K562 (cell line): ENCODE measurements around the gene DIP2C. TPM values are rescaled to one million over a fixed set of nuclear protein-coding genes. Genes with fewer than 3 reads are reported as not detected.

Source experiments
- ATAC-seq: fragments of 200-7000 bp; cut with Tn5 transposase; 3 replicates; pipeline ENCODE4 v1.9.1; 2020; ENCODE audit warnings: moderate library complexity
- BruUV-seq: library from RNA; stranded (reverse); fragments of 400-500 nt; replicated peaks from 2 replicates; lab custom pipeline; 2021; lab: Mats Ljungman, UMichigan
- CTCF ChIA-PET: fragments of 300-600 bp; formaldehyde crosslinking; extraction: SDS; loops from one replicate; lab custom pipeline; 2021; ENCODE audit warnings: low intra/inter-chr PET ratio; lab: Yijun Ruan, JAX
- POLR2A ChIA-PET: fragments of 300-600, 350-650 bp; sonication (Branson Sonifier 250); formaldehyde crosslinking; extraction: SDS; loops from one replicate; lab custom pipeline; 2021; ENCODE audit warnings: antibody characterized with exemption, inconsistent platforms; lab: Yijun Ruan, JAX
- DNase-seq, 4 experiments: peaks; one replicate each; pipeline versions ENCODE4 v3.0.0 to v3.0.0-alpha.2; 2011 to 2018; ENCODE audit warnings: low spot score in 3 of 4, mixed read lengths in 3 of 4; ENCODE audit errors: extremely low read depth in 1 of 4
- FAIRE-seq: peaks from 2 replicates; lab custom pipeline; 2011; peaks lifted over from hg19 to GRCh38; lab: Jason Lieb, UNC
- H2AFZ ChIP-seq: 2 replicates; pipeline ENCODE4 v1.6.0; 2011; ENCODE audit warnings: low read depth, low read length, control low read depth, inconsistent platforms
- H3K27ac ChIP-seq: fragments of 200-600 bp; 3 replicates; pipeline ENCODE4 v1.8.0; 2011; ENCODE audit warnings: low read depth, mild to moderate bottlenecking, control low read depth, inconsistent platforms, low read length, moderate library complexity, mixed read lengths; ENCODE audit errors: extremely low read depth
- H3K27me3 ChIP-seq, 2 experiments: fragments of 300-600 bp in 1 of 2; 2 replicates in 1 of 2; 3 replicates in 1 of 2; pipeline versions ENCODE4 v1.6.0 to v1.8.0; 2011; ENCODE audit warnings: inconsistent platforms in 2 of 2, low read length in 2 of 2, mild to moderate bottlenecking in 1 of 2, mixed read lengths in 1 of 2, moderate library complexity in 1 of 2; ENCODE audit not compliant: control insufficient read depth in 2 of 2, insufficient read depth in 2 of 2
- H3K36me3 ChIP-seq: fragments of 300-600 bp; 3 replicates; pipeline ENCODE4 v1.8.0; 2011; ENCODE audit warnings: mild to moderate bottlenecking, low read length, inconsistent platforms; ENCODE audit not compliant: control insufficient read depth, insufficient read depth
- H3K4me1 ChIP-seq, 2 experiments: fragments of 200-600 bp in 1 of 2; replicated peaks in 1 of 2; 2 replicates in 1 of 2; 3 replicates in 1 of 2; pipeline versions ENCODE4 v1.5.1 to v1.8.0; 2011; ENCODE audit warnings: inconsistent platforms in 2 of 2, low read length in 2 of 2, mild to moderate bottlenecking in 1 of 2, mixed read lengths in 1 of 2, moderate library complexity in 1 of 2; ENCODE audit not compliant: control insufficient read depth in 2 of 2, insufficient read depth in 2 of 2
- H3K4me2 ChIP-seq: 2 replicates; pipeline ENCODE4 v1.6.1; 2011; ENCODE audit warnings: low read length, control low read depth, inconsistent platforms, mixed read lengths; ENCODE audit not compliant: insufficient read depth
- H3K4me3 ChIP-seq: fragments of 200-600 bp; sonication (generic), shearing (Covaris generic); 2 replicates; pipeline ENCODE4 v1.5.1; 2016; ENCODE audit warnings: control low read depth, inconsistent platforms
- H3K79me2 ChIP-seq: fragments of 200-600 bp; 3 replicates; pipeline ENCODE4 v1.8.0; 2011; ENCODE audit warnings: low read length, inconsistent platforms; ENCODE audit not compliant: control insufficient read depth, insufficient read depth
- H3K9ac ChIP-seq, 2 experiments: 2 replicates each; pipeline versions ENCODE4 v1.6.0 to v1.6.1; 2011; ENCODE audit warnings: low read depth in 2 of 2, low read length in 2 of 2, control low read depth in 1 of 2, inconsistent platforms in 1 of 2, mild to moderate bottlenecking in 1 of 2, mixed read lengths in 1 of 2; ENCODE audit not compliant: insufficient read depth in 1 of 2
- H3K9me1 ChIP-seq: one replicate; pipeline ENCODE4 v1.6.0; 2011; ENCODE audit warnings: inconsistent platforms, mild to moderate bottlenecking, low read length, moderate library complexity; ENCODE audit not compliant: control insufficient read depth, insufficient read depth
- H3K9me3 ChIP-seq: replicated peaks from 2 replicates; pipeline ENCODE4 v1.5.1; 2011; ENCODE audit warnings: low read depth, low read length, inconsistent platforms; ENCODE audit not compliant: control insufficient read depth, insufficient read depth
- H4K20me1 ChIP-seq: replicated peaks from 2 replicates; pipeline ENCODE4 v1.6.1; 2011; ENCODE audit warnings: low read length, inconsistent platforms, mixed read lengths; ENCODE audit not compliant: control insufficient read depth, insufficient read depth
- CEBPB ChIP-seq: fragments of 450-650 bp; IDR thresholded peaks from 2 replicates; pipeline ENCODE4 v1.6.1; 2016; ENCODE audit warnings: missing genetic modification characterization, missing compliant biosample characterization
- CHD2 ChIP-seq: IDR thresholded peaks from 2 replicates; pipeline ENCODE4 v1.6.1; 2011; ENCODE audit warnings: low read depth, low read length
- CXXC5 ChIP-seq: fragments of 250-450 bp; sonication (Bioruptor Pico); IDR thresholded peaks from 2 replicates; pipeline ENCODE4 v1.8.0; 2022; ENCODE audit warnings: inconsistent platforms, mild to moderate bottlenecking, moderate library complexity
- FOXJ2 ChIP-seq: fragments of 200-800 bp; sonication (Bioruptor generic); IDR thresholded peaks from 2 replicates; pipeline ENCODE4 v1.6.1; 2016; ENCODE audit warnings: missing genetic modification characterization, missing compliant biosample characterization
- MAX ChIP-seq: sonication (generic); formaldehyde crosslinking; IDR thresholded peaks from 2 replicates; pipeline ENCODE4 v1.9.0; 2022; ENCODE audit warnings: mild to moderate bottlenecking, missing genetic modification reagents
- NFIC ChIP-seq: fragments of 450-650 bp; IDR thresholded peaks from 2 replicates; pipeline ENCODE4 v1.6.1; 2017; ENCODE audit warnings: mild to moderate bottlenecking, inconsistent platforms
- NFIX ChIP-seq: fragments of 250-450 bp; sonication (Bioruptor Pico); IDR thresholded peaks from 2 replicates; pipeline ENCODE4 v1.4.0; 2020; ENCODE audit warnings: low read depth, mild to moderate bottlenecking, moderate library complexity
- PRMT5 ChIP-seq: sonication (generic); formaldehyde crosslinking; IDR thresholded peaks from 2 replicates; pipeline ENCODE4 v1.5.0; 2020; ENCODE audit warnings: missing genetic modification reagents
- RBBP5 ChIP-seq: fragments of 200-600 bp; sonication (generic); IDR thresholded peaks from 2 replicates; pipeline ENCODE4 v1.6.1; 2012; ENCODE audit warnings: borderline replicate concordance, mild to moderate bottlenecking, low read length, control low read depth, inconsistent platforms; ENCODE audit not compliant: insufficient read depth, poor library complexity, severe bottlenecking
- TOE1 ChIP-seq, 2 experiments: fragments of 450-650 bp in 1 of 2; sonication (generic) in 1 of 2; formaldehyde crosslinking in 1 of 2; IDR thresholded peaks; 2 replicates each; pipeline versions ENCODE4 v1.7.1 to v1.8.0; 2016 to 2022; ENCODE audit warnings: borderline replicate concordance in 2 of 2, mild to moderate bottlenecking in 2 of 2, antibody characterized with exemption in 1 of 2, inconsistent platforms in 1 of 2, low read depth in 1 of 2, missing genetic modification reagents in 1 of 2, moderate library complexity in 1 of 2
- ZNF184 ChIP-seq: sonication (generic); formaldehyde crosslinking; IDR thresholded peaks from 2 replicates; pipeline ENCODE4 v1.5.0; 2020; ENCODE audit warnings: missing genetic modification reagents
- ZNF395 ChIP-seq: fragments of 200-800 bp; sonication (Bioruptor generic); IDR thresholded peaks from 2 replicates; pipeline ENCODE4 v1.6.1; 2017; ENCODE audit warnings: missing genetic modification characterization, missing compliant biosample characterization
- ZNF717 ChIP-seq: fragments of 250-450 bp; sonication (Bioruptor Pico); IDR thresholded peaks from 2 replicates; pipeline ENCODE4 v1.5.0; 2021
- WGBS: fragments of 100-300 bp; shearing (Covaris generic); methylation state at CpG from one replicate; pipeline ENCODE4 v1.1.6; 2016; ENCODE audit warnings: low coverage, mixed read lengths; ENCODE audit not compliant: insufficient coverage; ENCODE audit errors: missing lambda C conversion rate; 5-methylcytosine and 5-hydroxymethylcytosine counted together
- in situ Hi-C: fragments of 300-500 bp; cut with MboI; formaldehyde crosslinking; loops from 4 replicates; pipeline ENCODE4 v1.15.0; 2018; ENCODE audit warnings: inconsistent platforms, mixed read lengths
- intact Hi-C: fragments of 100-400 bp; cut with micrococcal nuclease; formaldehyde crosslinking; loops from 2 replicates; pipeline ENCODE4 v1.14.2; 2022
- polyA plus RNA-seq, 8 experiments: library from polyadenylated mRNA; depleted of rRNA in 4 of 8; stranded (reverse) in 5 of 8; unstranded in 3 of 8; fragments of >200 nt; fragmentation: Nextera tagmentation in 2 of 8; fragmentation: Illumina TruSeq in 1 of 8; extraction: Ambion mirVana in 2 of 8; extraction: Trizol in 1 of 8; gene quantifications; 2 replicates each; pipeline versions ENCODE4 v1.2.1 to v1.2.3, GENCODE V29; 2011 to 2014; ENCODE audit warnings: inconsistent platforms in 1 of 8, missing spikeins in 1 of 8
- total RNA-seq, 7 experiments: library from RNA; depleted of rRNA in 6 of 7; stranded (reverse); fragments of >200 nt in 6 of 7; fragmentation: Illumina TruSeq in 2 of 7; extraction: Trizol in 2 of 7; gene quantifications; 2 replicates each; pipeline versions ENCODE4 v1.2.1 to v1.2.3, GENCODE V29; 2011 to 2021; ENCODE audit warnings: low replicate concordance in 1 of 7

Gene DIP2C
- total and polyA plus RNA-seq, 9 of the 15 experiments (the other 6 are each of a cell fraction or from before 2014, with no cell fraction given), result 0.01 TPM; not detected in 8

DNA sequence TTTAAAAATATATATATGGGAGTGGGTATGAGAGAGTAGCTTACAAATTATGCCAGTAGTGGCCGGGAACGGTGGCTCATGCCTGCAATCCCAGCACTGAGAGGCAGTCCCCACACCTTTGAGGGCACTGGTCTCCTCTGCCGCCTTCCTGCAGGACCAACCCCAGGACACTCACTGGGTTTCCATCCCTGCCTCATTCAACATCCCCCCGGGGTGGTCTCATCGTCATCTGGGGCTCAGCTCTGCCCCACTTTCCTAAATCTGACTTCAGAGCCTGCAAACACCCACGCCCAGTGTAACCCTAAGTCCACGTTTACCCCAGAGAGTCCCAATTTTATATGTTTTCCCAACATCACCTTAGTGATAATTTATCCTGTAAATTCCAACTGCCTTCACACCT is 96.5 kb downstream of the DIP2C start:
- H3K79me2 ChIP-seq, result no peaks in the 10 kb centered on the region
- BruUV-seq, result no TSS peak
- FAIRE-seq (no peak), DNase-seq (no peak), ATAC-seq (no peak)
- no peak overlapping the region for H3K4me3 ChIP-seq
- WGBS, result 3% methylated on average over 7 of the region's 7 CpGs
- no peak overlapping the region for H2AFZ ChIP-seq
- no peaks in the 10 kb centered on the region for H4K20me1 ChIP-seq
- H3K27ac ChIP-seq, result no peak overlapping the region
- no peaks in the 10 kb centered on the region for H3K36me3 ChIP-seq
- in situ Hi-C loops (no loop called here), intact Hi-C loops (loop anchor here (5.0 kb wide), 1 partner anchor 194 kb away; no protein-coding TSS in a partner anchor)
- peaks cover 0 to 5% of the 10 kb centered on the region in 2 experiments; a peak in 2 of 5 replicates for H3K4me1 ChIP-seq
- H3K9me3 ChIP-seq, result no peaks in the 10 kb centered on the region
- ChIA-PET POLR2A (interaction anchor here (0.6 kb wide), 1 partner anchor 424 kb away, joined by 3 read pairs; no protein-coding TSS in a partner anchor), CTCF (no interaction called here)
- no peak overlapping the region for H3K4me2 ChIP-seq
- no peaks in the 10 kb centered on the region for H3K9me1 ChIP-seq
- peaks cover 41 to 85% of the 10 kb centered on the region in 2 experiments for H3K27me3 ChIP-seq
- TF ChIP-seq PRMT5 (CRISPR knock-in tag), result no peak
- no peak for TF ChIP-seq NFIX (CRISPR knock-in tag)
- no peak for TF ChIP-seq CXXC5 (CRISPR knock-in tag)
- no peak for TF ChIP-seq CHD2
- no peak for TF ChIP-seq ZNF184 (CRISPR knock-in tag)
- H3K9ac ChIP-seq, result no peak overlapping the region

GRCh38 chr10:591646-592045 is 97.8 kb downstream of the DIP2C start:
- DNase-seq (no peak), FAIRE-seq (no peak), ATAC-seq (no peak)
- ChIA-PET CTCF (no interaction called here), POLR2A (no interaction called here)
- Histone ChIP-seq H3K9me3 (no peaks in the 10 kb centered on the region), H3K4me2 (no peak overlapping the region), H3K9me1 (no peaks in the 10 kb centered on the region), H3K27me3 (peaks cover 39 to 83% of the 10 kb centered on the region in 2 experiments), H3K79me2 (no peaks in the 10 kb centered on the region), H3K36me3 (no peaks in the 10 kb centered on the region), H3K4me3 (no peak overlapping the region), H3K4me1 (peaks cover 0 to 9% of the 10 kb centered on the region in 2 experiments; a peak in 2 of 5 replicates), H4K20me1 (no peaks in the 10 kb centered on the region), H3K27ac (no peak overlapping the region), H2AFZ (no peak overlapping the region), H3K9ac (no peak overlapping the region)
- WGBS, result 3% methylated on average over 8 of the region's 11 CpGs
- BruUV-seq, result no TSS peak
- in situ Hi-C loops (no loop called here), intact Hi-C loops (loop anchor here (5.0 kb wide), 1 partner anchor 196 kb away; no protein-coding TSS in a partner anchor)
- TF ChIP-seq ZNF717 (no peak), MAX (CRISPR knock-in tag) (no peak), CEBPB (tag) (no peak), FOXJ2 (no peak), RBBP5 (no peak), TOE1 (IDR thresholded peaks at IDR 0.05; ENCODE audit: borderline replicate concordance) (no peak), TOE1 (CRISPR knock-in tag; IDR thresholded peaks at IDR 0.05; ENCODE audit: borderline replicate concordance, low read depth) (no peak), ZNF395 (CRISPR knock-in tag) (no peak), NFIC (no peak)
